HG03280 (cell line): ENCODE results near the gene CFAP58.

ENCODE experiments used
- ATAC-seq: cut with Tn5 transposase; IDR thresholded peaks from one replicate; pipeline ENCODE4 v1.9.1; 2021; ENCODE audit warnings: mild to moderate bottlenecking, moderate library complexity; ENCODE audit not compliant: unreplicated experiment

Gene CFAP58

GRCh38 chr10:104333728-104334373 is 19.8 kb upstream of the CFAP58 start:
- no peak for ATAC-seq

- ATAC-seq, result no peak
Measured at GRCh38 chr10:104334561-104334960, 19.1 kb upstream of the CFAP58 start.

GRCh38 chr10:104334965-104335650 is 18.5 kb upstream of the CFAP58 start:
- ATAC-seq, result no peak

- ATAC-seq, result peak; percentile 35
Measured at GRCh38 chr10:104336821-104337467, 16.7 kb upstream of the CFAP58 start.

- peak; percentile 39 for ATAC-seq
Measured at GRCh38 chr10:104337521-104337984, 16.1 kb upstream of the CFAP58 start.

- ATAC-seq, result peak; percentile 56
Measured at GRCh38 chr10:104337985-104338735, 15.5 kb upstream of the CFAP58 start, which contains the start of gene ITPRIP. TSS of gene ITPRIP (minus strand) at chr10:104338465. CDS start at chr10:104316051, 22,414 bp downstream.

- ATAC-seq, result no peak
Measured at GRCh38 chr10:104339469-104340110, 14.0 kb upstream of the CFAP58 start.

GRCh38 chr10:104340111-104340526 is 13.5 kb upstream of the CFAP58 start:
- no peak for ATAC-seq

GRCh38 chr10:104340641-104341040 is 13.0 kb upstream of the CFAP58 start:
- no peak for ATAC-seq

GRCh38 chr10:104342941-104343411 is 10.7 kb upstream of the CFAP58 start:
- ATAC-seq, result no peak

- ATAC-seq, result no peak
Measured at GRCh38 chr10:104344219-104344618, 9.4 kb upstream of the CFAP58 start.

- ATAC-seq, result no peak
Measured at GRCh38 chr10:104345515-104345914, 8.1 kb upstream of the CFAP58 start.

GRCh38 chr10:104345941-104346340 is 7.7 kb upstream of the CFAP58 start:
- ATAC-seq, result no peak

GRCh38 chr10:104347295-104348045 is 6.2 kb upstream of the CFAP58 start:
- no peak for ATAC-seq

GRCh38 chr10:104348601-104349000 is 5.0 kb upstream of the CFAP58 start:
- ATAC-seq, result no peak

- ATAC-seq, result peak; percentile 51
Measured at GRCh38 chr10:104349623-104350126, 4.0 kb upstream of the CFAP58 start.

GRCh38 chr10:104350127-104350635 is 3.5 kb upstream of the CFAP58 start:
- ATAC-seq, result peak; percentile 46

- no peak for ATAC-seq
Measured at GRCh38 chr10:104351061-104351702, 2.5 kb upstream of the CFAP58 start.

- no peak for ATAC-seq
Measured at GRCh38 chr10:104351919-104352318, 1.7 kb upstream of the CFAP58 start.
